Measurements from ENCODE around the gene GNL3L.

Gene GNL3L

DNA sequence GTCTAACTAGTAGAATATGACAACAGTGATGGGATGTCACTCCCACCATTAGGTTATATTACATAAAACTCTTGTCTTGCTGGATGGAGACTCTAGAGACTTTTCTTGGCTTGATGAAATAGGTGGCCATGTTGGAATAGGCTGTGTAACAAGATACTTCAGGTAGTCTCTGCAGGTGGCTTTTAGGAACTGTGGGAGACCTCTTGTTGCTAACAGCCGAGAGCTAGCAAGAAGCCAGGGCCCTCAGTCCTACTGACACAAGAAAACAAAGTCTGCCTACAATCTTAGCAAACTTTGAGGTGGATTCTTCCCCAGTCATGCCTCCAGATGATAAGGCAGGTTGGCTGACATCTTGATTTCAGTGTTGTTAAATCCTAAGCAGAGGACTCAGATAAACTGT, 72.5 kb downstream of the GNL3L start:
- Histone ChIP-seq H2AFZ (ENCODE audit: low read length) (no peak overlapping the region), H3F3A (ENCODE audit: low read depth) (no peaks in the 10 kb centered on the region), H3K9me2 (replicated peaks; ENCODE audit: low read depth, low read length) (no peaks in the 10 kb centered on the region), H3K9me3 (ENCODE audit: insufficient read depth, low read depth, low read length) (no peaks in the 10 kb centered on the region), H3K36me3 (ENCODE audit: insufficient read depth, low read length) (no peaks in the 10 kb centered on the region), H4K20me1 (ENCODE audit: insufficient read depth, low read length, poor library complexity, severe bottlenecking) (no peaks in the 10 kb centered on the region), H3K9ac (ENCODE audit: low read depth, low read length, poor library complexity, severe bottlenecking) (no peak overlapping the region), H3K79me2 (ENCODE audit: insufficient read depth, low read length) (no peaks in the 10 kb centered on the region), H3K4me3 (ENCODE audit: low read length, poor library complexity, severe bottlenecking) (no peak overlapping the region), H3K4me1 (ENCODE audit: insufficient read depth, low read length, poor library complexity, severe bottlenecking) (no peaks in the 10 kb centered on the region), H3K4me2 (ENCODE audit: low read depth, low read length, poor library complexity, severe bottlenecking) (no peak overlapping the region), H3K27me3 (ENCODE audit: insufficient read depth, low read length, poor library complexity, severe bottlenecking) (no peaks in the 10 kb centered on the region)
- TF ChIP-seq, protein P1, sequence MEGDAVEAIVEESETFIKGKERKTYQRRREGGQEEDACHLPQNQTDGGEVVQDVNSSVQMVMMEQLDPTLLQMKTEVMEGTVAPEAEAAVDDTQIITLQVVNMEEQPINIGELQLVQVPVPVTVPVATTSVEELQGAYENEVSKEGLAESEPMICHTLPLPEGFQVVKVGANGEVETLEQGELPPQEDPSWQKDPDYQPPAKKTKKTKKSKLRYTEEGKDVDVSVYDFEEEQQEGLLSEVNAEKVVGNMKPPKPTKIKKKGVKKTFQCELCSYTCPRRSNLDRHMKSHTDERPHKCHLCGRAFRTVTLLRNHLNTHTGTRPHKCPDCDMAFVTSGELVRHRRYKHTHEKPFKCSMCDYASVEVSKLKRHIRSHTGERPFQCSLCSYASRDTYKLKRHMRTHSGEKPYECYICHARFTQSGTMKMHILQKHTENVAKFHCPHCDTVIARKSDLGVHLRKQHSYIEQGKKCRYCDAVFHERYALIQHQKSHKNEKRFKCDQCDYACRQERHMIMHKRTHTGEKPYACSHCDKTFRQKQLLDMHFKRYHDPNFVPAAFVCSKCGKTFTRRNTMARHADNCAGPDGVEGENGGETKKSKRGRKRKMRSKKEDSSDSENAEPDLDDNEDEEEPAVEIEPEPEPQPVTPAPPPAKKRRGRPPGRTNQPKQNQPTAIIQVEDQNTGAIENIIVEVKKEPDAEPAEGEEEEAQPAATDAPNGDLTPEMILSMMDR (conservative IDR thresholded peaks at IDR 0.05; ENCODE audit: low read length): no peak
- TF ChIP-seq EZH2phosphoT487 (IDR thresholded peaks at IDR 0.05; ENCODE audit: borderline replicate concordance): no peak
